Right atrium auricular region (tissue), 2 donors: Measurements from ENCODE around the gene TBX21. TPM values are rescaled to one million over a fixed set of nuclear protein-coding genes. Genes with fewer than 3 reads are reported as not detected.
A peak's percentile ranks its signal among the peaks of the same experiment; 100 is the strongest.

Source experiments
- DNase-seq: peaks from one replicate; pipeline ENCODE4 v3.0.0-alpha.2; 2019; ENCODE audit warnings: low spot score
- H3K27ac ChIP-seq, 2 donors: fragments of 200-600 bp; sonication (generic); 1 replicate in 1 of 2; 2 replicates in 1 of 2; pipeline ENCODE4 v1.5.1; 2016 to 2019
- H3K27me3 ChIP-seq, 2 donors: fragments of 200-600 bp; sonication (generic); one replicate each; pipeline versions ENCODE4 v1.5.1 to v1.6.0; 2017 to 2019
- H3K36me3 ChIP-seq: fragments of 200-600 bp; sonication (generic); one replicate; pipeline ENCODE4 v1.5.1; 2016
- H3K4me1 ChIP-seq, 2 donors: fragments of 200-600 bp; sonication (generic); one replicate each; pipeline versions ENCODE4 v1.5.1 to v1.6.0; 2017 to 2019
- H3K4me3 ChIP-seq, 2 donors: fragments of 200-600 bp; sonication (generic); 1 replicate in 1 of 2; 2 replicates in 1 of 2; pipeline ENCODE4 v1.5.1; 2017 to 2019; ENCODE audit warnings: mild to moderate bottlenecking in 1 of 2, moderate library complexity in 1 of 2
- H3K9me3 ChIP-seq, 2 donors: fragments of 200-600 bp; sonication (generic); one replicate each; pipeline ENCODE4 v1.5.1; 2019
- total RNA-seq, 2 donors: library from RNA; depleted of rRNA; stranded (reverse); fragments of >200 nt; gene quantifications; one replicate each; pipeline ENCODE4 v1.1.0, GENCODE V29; 2016
- TF ChIP-seq, protein P1 (sequence below), 2 donors: fragments of 200-600 bp; sonication (generic); IDR thresholded peaks; one replicate each; pipeline ENCODE4 v1.5.1; 2019; ENCODE audit warnings: antibody characterized with exemption in 2 of 2

The TBX21 gene
- total RNA-seq, 2 donors from 2014 or later = 0.39 TPM; not detected in 1

DNA sequence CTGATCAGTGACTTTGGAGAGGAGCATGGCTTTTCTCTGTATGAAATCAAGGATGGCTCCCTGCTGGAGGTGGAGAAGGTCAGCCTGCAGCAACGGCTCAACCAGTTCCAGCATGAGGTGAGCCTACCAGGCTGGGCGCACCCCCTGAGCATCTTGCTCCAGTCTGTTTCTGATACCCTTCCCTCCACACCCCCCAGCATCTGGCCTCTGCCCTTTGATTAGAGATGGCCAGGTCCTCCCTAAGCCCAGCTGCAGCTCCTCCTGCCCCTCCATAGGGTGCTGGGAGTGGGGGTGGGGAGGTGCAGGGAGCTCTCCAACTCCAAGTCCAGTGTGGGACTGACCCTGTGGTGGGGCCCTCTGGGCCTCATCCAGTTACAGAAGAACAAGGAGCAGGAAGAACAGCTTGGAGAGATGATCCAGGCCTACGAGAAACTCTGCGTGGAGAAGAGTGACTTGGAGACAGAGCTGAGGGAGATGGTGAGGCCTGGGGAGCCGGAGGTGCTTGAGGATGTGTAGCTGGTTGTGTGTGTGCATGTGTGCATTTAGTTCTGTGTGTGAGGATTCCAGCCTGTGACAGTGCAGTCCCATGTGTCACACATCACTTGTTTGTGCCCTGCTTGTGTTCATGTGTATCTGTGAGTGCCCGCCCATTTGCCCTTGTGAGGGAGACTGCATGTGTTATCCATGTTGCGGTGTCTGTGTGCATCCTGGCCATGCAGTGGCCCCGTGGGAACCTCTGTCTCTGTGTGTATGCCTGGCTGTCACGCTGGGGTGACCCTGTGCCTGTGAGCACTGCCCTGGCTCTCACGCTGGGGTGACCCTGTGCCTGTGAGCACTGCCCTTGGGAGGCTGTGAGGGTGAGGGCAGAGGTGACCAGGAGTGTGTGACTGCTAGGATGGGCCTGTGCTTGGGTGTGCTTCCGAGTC, 36.1 kb upstream of the TBX21 start:
- Histone ChIP-seq H3K4me3 (no peak overlapping the region), H3K36me3 (peaks cover 18% of the 10 kb centered on the region), H3K9me3 (no peaks in the 10 kb centered on the region), H3K27me3 (no peaks in the 10 kb centered on the region), H3K27ac (no peak overlapping the region), H3K4me1 (peaks cover 0 to 33% of the 10 kb centered on the region in 2 donors)
- no peak for DNase-seq
- TF ChIP-seq, protein P1, sequence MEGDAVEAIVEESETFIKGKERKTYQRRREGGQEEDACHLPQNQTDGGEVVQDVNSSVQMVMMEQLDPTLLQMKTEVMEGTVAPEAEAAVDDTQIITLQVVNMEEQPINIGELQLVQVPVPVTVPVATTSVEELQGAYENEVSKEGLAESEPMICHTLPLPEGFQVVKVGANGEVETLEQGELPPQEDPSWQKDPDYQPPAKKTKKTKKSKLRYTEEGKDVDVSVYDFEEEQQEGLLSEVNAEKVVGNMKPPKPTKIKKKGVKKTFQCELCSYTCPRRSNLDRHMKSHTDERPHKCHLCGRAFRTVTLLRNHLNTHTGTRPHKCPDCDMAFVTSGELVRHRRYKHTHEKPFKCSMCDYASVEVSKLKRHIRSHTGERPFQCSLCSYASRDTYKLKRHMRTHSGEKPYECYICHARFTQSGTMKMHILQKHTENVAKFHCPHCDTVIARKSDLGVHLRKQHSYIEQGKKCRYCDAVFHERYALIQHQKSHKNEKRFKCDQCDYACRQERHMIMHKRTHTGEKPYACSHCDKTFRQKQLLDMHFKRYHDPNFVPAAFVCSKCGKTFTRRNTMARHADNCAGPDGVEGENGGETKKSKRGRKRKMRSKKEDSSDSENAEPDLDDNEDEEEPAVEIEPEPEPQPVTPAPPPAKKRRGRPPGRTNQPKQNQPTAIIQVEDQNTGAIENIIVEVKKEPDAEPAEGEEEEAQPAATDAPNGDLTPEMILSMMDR (IDR thresholded peaks at IDR 0.05) = no peak

DNA sequence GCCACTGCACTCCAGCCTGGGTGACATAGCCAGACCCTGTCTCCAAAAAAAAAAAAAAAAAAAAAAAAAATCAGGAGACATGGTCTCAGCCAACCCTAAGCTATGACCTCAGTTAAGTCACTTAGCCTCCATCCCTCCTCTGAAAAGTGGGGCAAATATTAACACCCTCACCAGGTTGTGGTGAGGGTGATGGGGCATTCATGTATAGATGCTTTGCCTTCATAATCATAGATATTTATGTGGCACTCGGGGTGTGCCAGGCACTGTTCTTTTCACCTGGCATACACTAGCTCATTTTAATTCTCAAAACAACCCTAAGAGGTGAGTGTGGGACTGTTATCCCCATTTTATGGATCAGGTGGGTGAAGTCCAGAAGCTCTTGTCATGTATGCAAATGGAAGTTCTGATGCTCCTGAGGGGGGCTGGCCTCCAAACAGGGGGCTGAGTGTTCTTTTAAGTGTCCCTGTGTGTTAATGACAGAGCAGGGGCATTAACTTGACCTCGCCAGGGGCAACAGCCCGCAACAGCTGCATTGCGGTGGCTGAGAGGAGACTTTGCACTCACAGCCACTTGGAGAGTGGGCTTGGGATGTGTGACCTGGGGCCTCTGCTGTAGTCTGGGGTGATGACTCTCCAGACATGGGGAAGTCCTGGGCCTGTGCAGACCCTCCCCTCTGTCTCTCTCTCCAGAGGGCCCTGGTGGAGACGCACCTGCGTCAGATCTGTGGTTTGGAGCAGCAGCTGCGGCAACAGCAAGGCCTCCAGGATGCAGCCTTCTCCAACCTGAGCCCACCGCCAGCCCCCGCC, 34.9 kb upstream of the TBX21 start:
- no peaks in the 10 kb centered on the region for H3K27me3 ChIP-seq
- peaks cover 18% of the 10 kb centered on the region for H3K36me3 ChIP-seq
- H3K4me3 ChIP-seq = no peak overlapping the region
- peaks cover 0 to 27% of the 10 kb centered on the region in 2 donors for H3K4me1 ChIP-seq
- TF ChIP-seq, protein P1 (IDR thresholded peaks at IDR 0.05) = no peak
- H3K27ac ChIP-seq = no peak overlapping the region
- H3K9me3 ChIP-seq = no peaks in the 10 kb centered on the region
- no peak for DNase-seq

DNA sequence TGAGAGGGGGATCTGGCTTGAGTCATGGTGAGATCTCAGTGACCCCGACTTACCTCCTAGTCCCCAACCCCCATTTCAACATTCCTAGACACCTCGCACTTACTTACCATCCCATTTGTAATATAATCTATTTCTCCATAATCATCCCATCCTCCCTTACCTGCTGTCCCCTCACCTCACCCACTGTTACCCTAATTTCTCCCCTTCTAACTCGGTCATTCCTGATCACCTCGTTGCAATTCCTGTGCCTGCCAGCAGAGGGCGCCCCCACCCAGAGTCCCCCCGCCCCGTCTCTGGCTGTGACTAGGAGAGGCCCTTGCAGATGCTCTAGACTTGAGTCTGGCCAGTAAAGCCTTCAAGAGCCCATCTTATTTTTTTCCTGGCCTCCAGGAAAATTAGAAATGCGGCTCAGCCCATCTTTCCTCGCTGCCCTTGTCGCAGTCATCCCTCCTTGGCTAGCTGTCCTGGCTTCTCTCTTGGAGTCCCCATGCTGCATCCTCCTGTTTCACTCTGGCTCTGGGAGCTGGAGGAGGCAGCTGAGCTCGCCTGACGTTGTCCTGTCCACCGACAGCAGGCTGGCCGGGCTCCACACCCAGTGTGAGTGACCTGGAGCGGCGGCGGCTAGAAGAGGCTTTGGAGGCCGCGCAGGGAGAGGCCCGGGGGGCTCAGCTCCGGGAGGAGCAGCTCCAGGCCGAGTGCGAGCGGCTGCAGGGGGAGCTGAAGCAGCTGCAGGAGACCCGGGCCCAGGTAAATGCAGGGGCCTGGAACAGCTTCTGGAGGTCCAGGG, 34.1 kb upstream of the TBX21 start:
- Histone ChIP-seq H3K27me3 (no peaks in the 10 kb centered on the region), H3K4me1 (peaks cover 0 to 22% of the 10 kb centered on the region in 2 donors), H3K9me3 (no peaks in the 10 kb centered on the region), H3K4me3 (no peak overlapping the region), H3K36me3 (peaks cover 18% of the 10 kb centered on the region), H3K27ac (no peak overlapping the region)
- DNase-seq = peak; percentile 71
- TF ChIP-seq, protein P1 (IDR thresholded peaks at IDR 0.05) = peak; percentile 96 to 98

DNA sequence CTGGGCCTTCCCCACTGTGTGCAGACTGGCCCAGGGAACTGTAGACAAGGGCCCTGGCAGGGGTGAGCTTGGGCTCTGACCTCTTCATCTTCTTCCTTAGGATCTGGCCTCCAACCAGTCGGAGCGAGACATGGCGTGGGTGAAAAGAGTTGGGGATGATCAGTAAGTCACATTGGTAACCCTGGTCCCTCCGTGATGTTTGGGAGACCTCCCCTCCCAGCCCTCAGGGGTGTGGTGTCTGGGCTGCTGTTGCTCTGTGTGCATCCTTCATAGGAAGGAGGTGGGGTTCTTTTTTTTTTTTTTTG, 33.5 kb upstream of the TBX21 start:
- Histone ChIP-seq H3K9me3 (no peaks in the 10 kb centered on the region), H3K4me1 (peaks cover 0 to 22% of the 10 kb centered on the region in 2 donors), H3K4me3 (no peak overlapping the region), H3K27ac (no peak overlapping the region), H3K27me3 (no peaks in the 10 kb centered on the region), H3K36me3 (peaks cover 18% of the 10 kb centered on the region)
- TF ChIP-seq, protein P1 (IDR thresholded peaks at IDR 0.05) = no peak
- DNase-seq = no peak
